GM19099 (cell line): ENCODE measurements around the gene NLGN1.

ENCODE experiments used
- POLR2A ChIP-seq: IDR thresholded peaks from 3 replicates; pipeline ENCODE4 v1.6.1; 2011; ENCODE audit warnings: low read depth; ENCODE audit not compliant: insufficient read length; ENCODE audit errors: extremely low read depth

NLGN1 gene

GRCh38 chr3:174199696-174200095, 802.2 kb downstream of the NLGN1 start:
- TF ChIP-seq POLR2A = no peak

GRCh38 chr3:174202116-174202515, 804.6 kb downstream of the NLGN1 start:
- no peak for TF ChIP-seq POLR2A

GRCh38 chr3:174202561-174202960, 805.0 kb downstream of the NLGN1 start:
- no peak for TF ChIP-seq POLR2A

GRCh38 chr3:174204765-174205164, 807.2 kb downstream of the NLGN1 start:
- no peak for TF ChIP-seq POLR2A

- no peak for TF ChIP-seq POLR2A
Measured at GRCh38 chr3:174206607-174207192, 809.2 kb downstream of the NLGN1 start.

GRCh38 chr3:174208161-174208560, 810.6 kb downstream of the NLGN1 start:
- TF ChIP-seq POLR2A = no peak

- no peak for TF ChIP-seq POLR2A
Measured at GRCh38 chr3:174215456-174215855, 817.9 kb downstream of the NLGN1 start.

GRCh38 chr3:174216019-174216418, 818.5 kb downstream of the NLGN1 start:
- no peak for TF ChIP-seq POLR2A

GRCh38 chr3:174216946-174217718, 819.6 kb downstream of the NLGN1 start:
- TF ChIP-seq POLR2A = no peak

- TF ChIP-seq POLR2A = no peak
Measured at GRCh38 chr3:174218016-174218415, 820.5 kb downstream of the NLGN1 start.

GRCh38 chr3:174219738-174220137, 822.2 kb downstream of the NLGN1 start:
- TF ChIP-seq POLR2A = no peak

- TF ChIP-seq POLR2A = no peak
Measured at GRCh38 chr3:174220775-174221554, 823.4 kb downstream of the NLGN1 start.

- no peak for TF ChIP-seq POLR2A
Measured at GRCh38 chr3:174223042-174223441, 825.5 kb downstream of the NLGN1 start.

GRCh38 chr3:174223626-174224025, 826.1 kb downstream of the NLGN1 start:
- no peak for TF ChIP-seq POLR2A

- no peak for TF ChIP-seq POLR2A
Measured at GRCh38 chr3:174229916-174230315, 832.4 kb downstream of the NLGN1 start.
